Ascending aorta (tissue), 2 donors: ENCODE results near the gene TSEN2. TPM values are rescaled to one million over a fixed set of nuclear protein-coding genes. Genes with fewer than 3 reads are reported as not detected.

Experiments used
- DNase-seq, 2 donors: peaks; one replicate each; pipeline ENCODE4 v3.0.0-alpha.2; 2019; ENCODE audit warnings: low spot score in 2 of 2
- H3K27ac ChIP-seq, 2 donors: fragments of 200-600 bp; sonication (generic); one replicate each; pipeline ENCODE4 v1.5.1; 2016 to 2017; ENCODE audit warnings: mild to moderate bottlenecking in 1 of 2
- H3K27me3 ChIP-seq: fragments of 200-600 bp; sonication (generic); one replicate; pipeline ENCODE4 v1.5.1; 2017
- H3K36me3 ChIP-seq, 2 donors: fragments of 200-600 bp; sonication (generic); one replicate each; pipeline ENCODE4 v1.5.1; 2016
- H3K4me1 ChIP-seq, 2 donors: fragments of 200-600 bp; sonication (generic); one replicate each; pipeline ENCODE4 v1.5.1; 2016 to 2017; ENCODE audit warnings: mild to moderate bottlenecking in 1 of 2
- H3K4me3 ChIP-seq, 2 donors: fragments of 200-600 bp; sonication (generic); one replicate each; pipeline ENCODE4 v1.5.1; 2016 to 2017; ENCODE audit warnings: mild to moderate bottlenecking in 1 of 2
- H3K9me3 ChIP-seq, 2 donors: fragments of 200-600 bp; sonication (generic); one replicate each; pipeline ENCODE4 v1.5.1; 2016
- intact Hi-C: fragments of 100-400 bp; cut with DNase I; formaldehyde crosslinking; loops from one replicate; pipeline ENCODE4 v1.15.1; 2023
- total RNA-seq: library from RNA; depleted of rRNA; stranded (reverse); fragments of >200 nt; gene quantifications from one replicate; pipeline ENCODE4 v1.1.0, GENCODE V29; 2016
- TF ChIP-seq, protein P1 (sequence below), 3 experiments: fragments of 200-600 bp in 2 of 3; fragments of 450-650 bp in 1 of 3; sonication (generic) in 2 of 3; IDR thresholded peaks; one replicate each; pipeline ENCODE4 v1.5.1; 2016 to 2019; ENCODE audit warnings: antibody characterized with exemption in 3 of 3, mild to moderate bottlenecking in 1 of 3, moderate library complexity in 1 of 3

The TSEN2 gene
- total RNA-seq, 1 donor from 2014 or later, result 6.3 TPM

GRCh38 chr3:12449889-12450682 is 34.2 kb upstream of the TSEN2 start:
- Histone ChIP-seq H3K27ac (no peak overlapping the region), H3K36me3 (no peaks in the 10 kb centered on the region), H3K4me1 (no peaks in the 10 kb centered on the region), H3K4me3 (no peak overlapping the region), H3K27me3 (no peaks in the 10 kb centered on the region), H3K9me3 (no peaks in the 10 kb centered on the region)
- intact Hi-C loops, result no loop called here
- TF ChIP-seq, protein P1, sequence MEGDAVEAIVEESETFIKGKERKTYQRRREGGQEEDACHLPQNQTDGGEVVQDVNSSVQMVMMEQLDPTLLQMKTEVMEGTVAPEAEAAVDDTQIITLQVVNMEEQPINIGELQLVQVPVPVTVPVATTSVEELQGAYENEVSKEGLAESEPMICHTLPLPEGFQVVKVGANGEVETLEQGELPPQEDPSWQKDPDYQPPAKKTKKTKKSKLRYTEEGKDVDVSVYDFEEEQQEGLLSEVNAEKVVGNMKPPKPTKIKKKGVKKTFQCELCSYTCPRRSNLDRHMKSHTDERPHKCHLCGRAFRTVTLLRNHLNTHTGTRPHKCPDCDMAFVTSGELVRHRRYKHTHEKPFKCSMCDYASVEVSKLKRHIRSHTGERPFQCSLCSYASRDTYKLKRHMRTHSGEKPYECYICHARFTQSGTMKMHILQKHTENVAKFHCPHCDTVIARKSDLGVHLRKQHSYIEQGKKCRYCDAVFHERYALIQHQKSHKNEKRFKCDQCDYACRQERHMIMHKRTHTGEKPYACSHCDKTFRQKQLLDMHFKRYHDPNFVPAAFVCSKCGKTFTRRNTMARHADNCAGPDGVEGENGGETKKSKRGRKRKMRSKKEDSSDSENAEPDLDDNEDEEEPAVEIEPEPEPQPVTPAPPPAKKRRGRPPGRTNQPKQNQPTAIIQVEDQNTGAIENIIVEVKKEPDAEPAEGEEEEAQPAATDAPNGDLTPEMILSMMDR (IDR thresholded peaks at IDR 0.05), result no peak
- no peak for DNase-seq

- TF ChIP-seq, protein P1 (IDR thresholded peaks at IDR 0.05), result no peak
- Histone ChIP-seq H3K9me3 (no peaks in the 10 kb centered on the region), H3K4me3 (no peak overlapping the region), H3K36me3 (no peaks in the 10 kb centered on the region), H3K4me1 (no peaks in the 10 kb centered on the region), H3K27ac (no peak overlapping the region), H3K27me3 (no peaks in the 10 kb centered on the region)
- DNase-seq, result no peak
- intact Hi-C loops, result no loop called here
Measured at GRCh38 chr3:12451481-12451880, 32.8 kb upstream of the TSEN2 start.

DNA sequence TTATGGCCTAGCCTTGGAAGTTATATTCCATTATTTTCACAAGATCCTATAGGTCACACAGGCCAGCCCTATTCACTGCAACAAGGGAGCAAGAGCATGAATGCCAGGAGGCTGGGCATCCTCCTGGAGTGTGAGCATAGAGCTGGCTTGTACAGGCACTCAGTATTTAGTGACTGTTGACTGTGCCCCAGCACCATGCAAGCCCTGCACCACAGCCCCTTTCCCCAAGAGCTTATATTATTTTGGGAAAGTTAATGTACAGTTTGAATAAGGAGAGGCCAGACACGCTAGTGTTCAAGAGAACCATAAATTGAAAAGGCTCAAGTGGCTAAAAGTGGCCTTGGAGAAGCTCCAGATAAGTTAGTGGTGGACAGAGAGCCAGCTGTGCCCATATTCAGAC is 32.3 kb upstream of the TSEN2 start:
- H3K4me1 ChIP-seq, result no peaks in the 10 kb centered on the region
- H3K9me3 ChIP-seq, result no peaks in the 10 kb centered on the region
- DNase-seq, result no peak
- no peaks in the 10 kb centered on the region for H3K27me3 ChIP-seq
- intact Hi-C loops, result no loop called here
- TF ChIP-seq, protein P1 (IDR thresholded peaks at IDR 0.05), result no peak
- H3K27ac ChIP-seq, result no peak overlapping the region
- H3K4me3 ChIP-seq, result no peak overlapping the region
- H3K36me3 ChIP-seq, result no peaks in the 10 kb centered on the region

DNA sequence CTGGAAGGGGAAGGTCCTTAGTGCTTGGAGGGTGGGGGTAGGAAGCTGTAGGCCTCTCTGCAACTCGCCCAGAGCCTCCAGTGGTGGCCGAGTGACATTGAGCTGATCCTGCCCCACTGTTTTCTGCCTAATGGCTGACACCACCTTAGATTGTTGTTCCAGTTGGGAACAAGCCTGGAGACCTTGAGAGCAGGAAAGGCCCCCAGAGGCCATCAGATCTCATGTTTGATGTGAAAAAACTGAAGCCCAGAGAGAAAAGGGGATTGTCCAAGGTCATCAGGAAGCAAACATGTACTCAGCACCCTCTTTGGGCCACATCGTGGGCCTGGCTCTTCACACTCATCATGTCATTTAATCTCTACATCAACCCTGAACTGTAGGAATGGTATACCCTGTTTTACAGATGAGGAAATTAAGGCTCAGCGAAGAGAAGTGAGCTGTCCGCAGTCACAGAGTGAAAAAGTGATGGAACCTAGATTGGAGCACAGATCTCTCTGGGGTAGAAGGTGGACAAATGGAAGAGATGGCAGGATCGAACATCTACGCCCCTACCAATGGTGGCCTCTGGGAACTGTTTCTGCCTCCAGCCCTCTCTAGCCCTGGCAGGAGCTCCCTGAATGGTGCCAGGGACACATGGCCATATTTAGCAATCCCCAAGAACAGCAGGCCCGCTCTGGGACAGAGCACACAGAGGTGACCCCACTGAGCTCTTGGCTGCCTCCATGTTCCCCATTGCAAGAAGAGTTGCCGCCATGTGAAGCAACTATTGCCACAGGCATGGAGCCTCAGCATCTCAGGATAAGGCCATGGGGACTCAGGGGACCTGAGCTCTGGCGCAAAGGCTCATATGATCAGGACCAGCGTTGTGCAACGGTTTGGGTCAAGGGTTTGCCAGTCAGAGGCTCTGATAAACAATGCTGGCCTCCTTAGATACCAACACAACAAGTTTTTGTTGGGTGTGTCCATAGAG is 31.6 kb upstream of the TSEN2 start:
- intact Hi-C loops, result no loop called here
- no peaks in the 10 kb centered on the region for H3K36me3 ChIP-seq
- H3K27ac ChIP-seq, result no peak overlapping the region
- H3K4me3 ChIP-seq, result no peak overlapping the region
- H3K4me1 ChIP-seq, result no peaks in the 10 kb centered on the region
- no peak for DNase-seq
- no peaks in the 10 kb centered on the region for H3K27me3 ChIP-seq
- H3K9me3 ChIP-seq, result no peaks in the 10 kb centered on the region
- TF ChIP-seq, protein P1 (IDR thresholded peaks at IDR 0.05), result no peak

- Histone ChIP-seq H3K36me3 (no peaks in the 10 kb centered on the region), H3K27me3 (no peaks in the 10 kb centered on the region)
- DNase-seq, result no peak
Measured at GRCh38 chr3:12454076-12454815, 30.0 kb upstream of the TSEN2 start.

More at GRCh38 chr3:12454076-12454815, 30.0 kb upstream of the TSEN2 start:
- no peak overlapping the region for H3K4me3 ChIP-seq
- H3K4me1 ChIP-seq, result no peaks in the 10 kb centered on the region
- TF ChIP-seq, protein P1 (IDR thresholded peaks at IDR 0.05), result no peak
- no peak overlapping the region for H3K27ac ChIP-seq
- intact Hi-C loops, result no loop called here
- no peaks in the 10 kb centered on the region for H3K9me3 ChIP-seq
